ENCODE results near the gene C12orf75.

Gene C12orf75

GRCh38 chr12:105368047-105368646 is 37.7 kb downstream of the C12orf75 start:
- no peak for TF ChIP-seq Cebpa-rat (IDR thresholded peaks at IDR 0.05)
- H3K4me2 ChIP-seq: peak overlapping the region; percentile 39; the same call in 1 of the 2 replicates
- peaks cover 41% of the 10 kb centered on the region for H3K36me3 ChIP-seq
- no peak overlapping the region for H3K27ac ChIP-seq
- H3K9ac ChIP-seq: no peak overlapping the region
- no peak overlapping the region for H3K4me3 ChIP-seq
- H3K27me3 ChIP-seq: no peaks in the 10 kb centered on the region
- H3K9me3 ChIP-seq: no peaks in the 10 kb centered on the region
- H3K4me1 ChIP-seq: peaks cover 12% of the 10 kb centered on the region
- no peaks in the 10 kb centered on the region for H4K20me1 ChIP-seq

GRCh38 chr12:105369014-105369413 is 38.5 kb downstream of the C12orf75 start:
- peak overlapping the region; percentile 39 for H3K4me2 ChIP-seq
- H3K27me3 ChIP-seq: no peaks in the 10 kb centered on the region
- peaks cover 12% of the 10 kb centered on the region for H3K4me1 ChIP-seq
- no peaks in the 10 kb centered on the region for H4K20me1 ChIP-seq
- no peak overlapping the region for H3K9ac ChIP-seq
- no peak overlapping the region; the same call in 1 of the 2 replicates for H3K27ac ChIP-seq
- no peaks in the 10 kb centered on the region for H3K9me3 ChIP-seq
- no peak for TF ChIP-seq Cebpa-rat (IDR thresholded peaks at IDR 0.05)
- no peak overlapping the region for H3K4me3 ChIP-seq
- peaks cover 44% of the 10 kb centered on the region for H3K36me3 ChIP-seq

- no peaks in the 10 kb centered on the region for H3K9me3 ChIP-seq
- H3K4me2 ChIP-seq: no peak overlapping the region
- H3K9ac ChIP-seq: no peak overlapping the region
These were observed 43.8 kb downstream of the C12orf75 start for GRCh38 chr12:105374303-105374702.

GRCh38 chr12:105377077-105377476 is 46.6 kb downstream of the C12orf75 start:
- H3K27me3 ChIP-seq: no peaks in the 10 kb centered on the region
- H3K9me3 ChIP-seq: no peaks in the 10 kb centered on the region
- no peak for TF ChIP-seq Cebpa-rat (IDR thresholded peaks at IDR 0.05)
- no peak overlapping the region for H3K27ac ChIP-seq
- H3K4me3 ChIP-seq: no peak overlapping the region
- H3K4me2 ChIP-seq: no peak overlapping the region
- no peaks in the 10 kb centered on the region for H3K4me1 ChIP-seq
- no peaks in the 10 kb centered on the region for H4K20me1 ChIP-seq
- H3K36me3 ChIP-seq: peaks cover 25% of the 10 kb centered on the region
- no peak overlapping the region for H3K9ac ChIP-seq

More at GRCh38 chr12:105374303-105374702, 43.8 kb downstream of the C12orf75 start:
- Histone ChIP-seq H3K36me3 (peaks cover 40% of the 10 kb centered on the region), H4K20me1 (no peaks in the 10 kb centered on the region), H3K27ac (no peak overlapping the region), H3K4me3 (no peak overlapping the region), H3K4me1 (peaks cover under 1% of the 10 kb centered on the region), H3K27me3 (no peaks in the 10 kb centered on the region)
- no peak for TF ChIP-seq Cebpa-rat (IDR thresholded peaks at IDR 0.05)

- H3K4me2 ChIP-seq: no peak overlapping the region
- 0 out of 2 replicates have a peak, but pooled peaks cover 10% of the 10 kb centered on the region for H3K36me3 ChIP-seq
- H3K9me3 ChIP-seq: no peaks in the 10 kb centered on the region
- no peaks in the 10 kb centered on the region for H4K20me1 ChIP-seq
- H3K4me3 ChIP-seq: no peak overlapping the region
- no peaks in the 10 kb centered on the region for H3K4me1 ChIP-seq
- no peak overlapping the region for H3K9ac ChIP-seq
- no peak overlapping the region for H3K27ac ChIP-seq
- H3K27me3 ChIP-seq: no peaks in the 10 kb centered on the region
- TF ChIP-seq Cebpa-rat (IDR thresholded peaks at IDR 0.05): no peak
These were observed 48.4 kb downstream of the C12orf75 start for GRCh38 chr12:105378911-105379310.

GRCh38 chr12:105382771-105383622 is 52.5 kb downstream of the C12orf75 start:
- TF ChIP-seq Cebpa-rat (IDR thresholded peaks at IDR 0.05): no peak
- no peak overlapping the region for H3K4me3 ChIP-seq
- no peak overlapping the region for H3K27ac ChIP-seq
- peaks cover 8% of the 10 kb centered on the region; the same call in 1 of the 2 replicates for H3K4me1 ChIP-seq
- no peak overlapping the region for H3K4me2 ChIP-seq
- no peaks in the 10 kb centered on the region for H3K9me3 ChIP-seq
- H4K20me1 ChIP-seq: no peaks in the 10 kb centered on the region
- H3K9ac ChIP-seq: no peak overlapping the region
- H3K36me3 ChIP-seq: no peaks in the 10 kb centered on the region
- no peaks in the 10 kb centered on the region for H3K27me3 ChIP-seq

GRCh38 chr12:105384220-105384619 is 53.7 kb downstream of the C12orf75 start:
- peaks cover 8% of the 10 kb centered on the region; the same call in 1 of the 2 replicates for H3K4me1 ChIP-seq
- H3K27me3 ChIP-seq: no peaks in the 10 kb centered on the region
- H3K4me2 ChIP-seq: no peak overlapping the region
- H3K36me3 ChIP-seq: no peaks in the 10 kb centered on the region
- H3K9ac ChIP-seq: no peak overlapping the region
- H3K27ac ChIP-seq: no peak overlapping the region
- no peaks in the 10 kb centered on the region for H3K9me3 ChIP-seq
- H4K20me1 ChIP-seq: no peaks in the 10 kb centered on the region
- TF ChIP-seq Cebpa-rat (IDR thresholded peaks at IDR 0.05): no peak
- H3K4me3 ChIP-seq: no peak overlapping the region

GRCh38 chr12:105384916-105385535 is 54.5 kb downstream of the C12orf75 start:
- Histone ChIP-seq H3K4me1 (peaks cover 8% of the 10 kb centered on the region; the same call in 1 of the 2 replicates), H3K4me2 (no peak overlapping the region)

GRCh38 chr12:105386431-105386830 is 55.9 kb downstream of the C12orf75 start:
- peaks cover 9% of the 10 kb centered on the region; the same call in 1 of the 2 replicates for H3K4me1 ChIP-seq
- H3K36me3 ChIP-seq: no peaks in the 10 kb centered on the region
- H3K4me3 ChIP-seq: no peak overlapping the region
- H4K20me1 ChIP-seq: no peaks in the 10 kb centered on the region
- H3K27ac ChIP-seq: no peak overlapping the region
- no peak for TF ChIP-seq Cebpa-rat (IDR thresholded peaks at IDR 0.05)
- H3K27me3 ChIP-seq: no peaks in the 10 kb centered on the region
- no peak overlapping the region for H3K4me2 ChIP-seq
- no peaks in the 10 kb centered on the region for H3K9me3 ChIP-seq
- H3K9ac ChIP-seq: no peak overlapping the region

More at GRCh38 chr12:105384916-105385535, 54.5 kb downstream of the C12orf75 start:
- no peak overlapping the region for H3K27ac ChIP-seq
- no peaks in the 10 kb centered on the region for H3K27me3 ChIP-seq
- H3K9ac ChIP-seq: no peak overlapping the region
- no peaks in the 10 kb centered on the region for H4K20me1 ChIP-seq
- no peaks in the 10 kb centered on the region for H3K9me3 ChIP-seq
- H3K36me3 ChIP-seq: no peaks in the 10 kb centered on the region
- TF ChIP-seq Cebpa-rat (IDR thresholded peaks at IDR 0.05): no peak
- no peak overlapping the region for H3K4me3 ChIP-seq
